Suprapubic skin (tissue), 4 donors: ENCODE measurements around the gene CARD10.

Experiments
- EP300 ChIP-seq: sonication (generic); formaldehyde crosslinking; IDR thresholded peaks from one replicate; pipeline ENCODE4 v1.6.1; 2017; ENCODE audit warnings: antibody characterized with exemption
- POLR2A ChIP-seq, 2 donors: fragments of 450-650 bp; IDR thresholded peaks; one replicate each; pipeline ENCODE4 v1.6.1; 2017; ENCODE audit warnings: antibody characterized with exemption in 2 of 2, mild to moderate bottlenecking in 2 of 2, moderate library complexity in 2 of 2
- POLR2AphosphoS5 ChIP-seq, 3 donors: sonication (generic); formaldehyde crosslinking; IDR thresholded peaks; one replicate each; pipeline ENCODE4 v1.6.1; 2017; ENCODE audit warnings: antibody characterized with exemption in 3 of 3
- TF ChIP-seq, protein P1 (sequence below), 2 donors: fragments of 200-600 bp in 1 of 2; fragments of 450-650 bp in 1 of 2; sonication (generic) in 1 of 2; IDR thresholded peaks; one replicate each; pipeline ENCODE4 v1.5.1; 2016 to 2019; ENCODE audit warnings: antibody characterized with exemption in 2 of 2, mild to moderate bottlenecking in 1 of 2, moderate library complexity in 1 of 2

- TF ChIP-seq, protein P1, sequence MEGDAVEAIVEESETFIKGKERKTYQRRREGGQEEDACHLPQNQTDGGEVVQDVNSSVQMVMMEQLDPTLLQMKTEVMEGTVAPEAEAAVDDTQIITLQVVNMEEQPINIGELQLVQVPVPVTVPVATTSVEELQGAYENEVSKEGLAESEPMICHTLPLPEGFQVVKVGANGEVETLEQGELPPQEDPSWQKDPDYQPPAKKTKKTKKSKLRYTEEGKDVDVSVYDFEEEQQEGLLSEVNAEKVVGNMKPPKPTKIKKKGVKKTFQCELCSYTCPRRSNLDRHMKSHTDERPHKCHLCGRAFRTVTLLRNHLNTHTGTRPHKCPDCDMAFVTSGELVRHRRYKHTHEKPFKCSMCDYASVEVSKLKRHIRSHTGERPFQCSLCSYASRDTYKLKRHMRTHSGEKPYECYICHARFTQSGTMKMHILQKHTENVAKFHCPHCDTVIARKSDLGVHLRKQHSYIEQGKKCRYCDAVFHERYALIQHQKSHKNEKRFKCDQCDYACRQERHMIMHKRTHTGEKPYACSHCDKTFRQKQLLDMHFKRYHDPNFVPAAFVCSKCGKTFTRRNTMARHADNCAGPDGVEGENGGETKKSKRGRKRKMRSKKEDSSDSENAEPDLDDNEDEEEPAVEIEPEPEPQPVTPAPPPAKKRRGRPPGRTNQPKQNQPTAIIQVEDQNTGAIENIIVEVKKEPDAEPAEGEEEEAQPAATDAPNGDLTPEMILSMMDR (IDR thresholded peaks at IDR 0.05), result no peak
- TF ChIP-seq POLR2A (IDR thresholded peaks at IDR 0.05) (no peak), POLR2AphosphoS5 (IDR thresholded peaks at IDR 0.05) (no peak), EP300 (no peak)
Observed at GRCh38 chr22:37557321-37558001, 38.2 kb upstream of the CARD10 start.
